Activated naive CD4-positive, alpha-beta T cell treated with anti-CD3 and anti-CD28 coated beads, Interleukin-2, amount 50 U/mL, for 24 hours (primary cell): ENCODE measurements around the gene PROK2.
A peak's percentile ranks its signal among the peaks of the same experiment; 100 is the strongest.

Experiments
- H3K27ac Mint-ChIP-seq: one replicate; pipeline ENCODE4 v1.8.0; 2021; ENCODE audit warnings: mild to moderate bottlenecking, mixed read lengths
- H3K27me3 Mint-ChIP-seq: one replicate; pipeline ENCODE4 v1.8.0; 2021; ENCODE audit warnings: mixed read lengths
- H3K36me3 Mint-ChIP-seq: one replicate; pipeline ENCODE4 v1.8.0; 2021; ENCODE audit warnings: mixed read lengths
- H3K4me1 Mint-ChIP-seq: one replicate; pipeline ENCODE4 v1.8.0; 2021; ENCODE audit warnings: mixed read lengths
- H3K4me3 Mint-ChIP-seq: one replicate; pipeline ENCODE4 v1.8.0; 2021; ENCODE audit warnings: mild to moderate bottlenecking, mixed read lengths
- H3K9me3 Mint-ChIP-seq: one replicate; pipeline ENCODE4 v1.8.0; 2021; ENCODE audit warnings: mixed read lengths

The PROK2 gene, protein sequence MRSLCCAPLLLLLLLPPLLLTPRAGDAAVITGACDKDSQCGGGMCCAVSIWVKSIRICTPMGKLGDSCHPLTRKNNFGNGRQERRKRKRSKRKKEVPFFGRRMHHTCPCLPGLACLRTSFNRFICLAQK

DNA sequence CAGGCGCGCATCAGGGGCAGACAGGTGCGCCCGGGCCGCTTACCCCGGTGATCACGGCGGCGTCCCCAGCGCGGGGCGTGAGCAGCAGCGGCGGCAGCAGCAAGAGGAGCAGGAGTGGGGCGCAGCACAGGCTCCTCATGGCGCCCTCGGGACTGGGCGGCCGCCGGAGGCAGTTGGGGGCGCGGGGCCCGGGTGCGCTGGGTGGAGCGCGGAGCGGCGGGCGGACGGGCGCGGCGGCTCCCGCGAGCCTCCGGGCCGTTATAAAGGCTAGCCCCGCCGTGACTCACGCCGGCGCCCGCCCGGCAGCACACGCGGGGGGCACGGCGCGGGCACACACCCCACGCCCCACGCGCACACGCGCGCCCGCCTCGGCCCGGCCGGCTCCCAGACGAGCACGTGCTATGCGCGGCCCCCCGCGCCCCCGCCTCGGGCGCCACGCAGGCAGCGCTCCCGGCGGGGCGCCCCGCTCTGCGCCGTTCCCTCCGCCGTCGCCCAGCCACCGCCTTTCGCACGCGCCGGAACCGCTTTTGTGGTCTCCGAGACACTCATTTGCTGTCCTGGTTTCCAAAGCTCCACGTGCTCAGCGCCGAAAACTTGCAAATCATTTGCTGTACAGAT, at the start of gene PROK2:
TSS of gene PROK2 (minus strand) at position 235 of the 618 bp plus-strand sequence. CDS start at position 139, 96 bp downstream.
- Mint-ChIP-seq H3K27me3 (peaks cover 39% of the 10 kb centered on the region), H3K27ac (peak within 1 kb of the TSS; percentile 55), H3K4me3 (peak within 1 kb of the TSS; percentile 85), H3K9me3 (no peaks in the 10 kb centered on the region), H3K36me3 (no peaks in the 10 kb centered on the region), H3K4me1 (peaks cover 22% of the 10 kb centered on the region)

DNA sequence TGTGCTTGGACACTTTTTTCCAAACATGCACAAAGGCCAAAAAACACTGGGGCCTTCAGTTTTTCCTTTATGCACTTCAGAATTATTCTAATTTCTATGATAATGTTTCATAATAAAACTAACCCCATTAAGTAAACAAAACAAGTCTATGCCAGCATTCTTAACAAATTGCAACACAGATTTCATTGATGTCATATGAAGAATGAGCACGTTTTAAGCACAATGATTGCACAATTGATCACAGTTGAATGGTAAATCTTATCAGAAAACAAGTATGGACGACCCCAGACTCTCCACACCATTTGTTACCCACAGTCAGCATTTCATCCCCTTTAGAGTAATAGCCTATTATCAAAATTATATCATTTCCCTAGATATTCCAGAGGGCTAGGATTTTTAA, 46.7 kb upstream of the PROK2 start:
- Mint-ChIP-seq H3K9me3 (no peaks in the 10 kb centered on the region), H3K4me3 (no peak overlapping the region), H3K36me3 (no peaks in the 10 kb centered on the region), H3K27me3 (no peaks in the 10 kb centered on the region), H3K27ac (no peak overlapping the region), H3K4me1 (no peaks in the 10 kb centered on the region)

- Mint-ChIP-seq H3K27me3 (no peaks in the 10 kb centered on the region), H3K4me1 (no peaks in the 10 kb centered on the region)
Measured at GRCh38 chr3:71825551-71826283, 40.8 kb upstream of the PROK2 start.

GRCh38 chr3:71821116-71821515, 36.2 kb upstream of the PROK2 start:
- no peaks in the 10 kb centered on the region for H3K4me1 Mint-ChIP-seq
- no peaks in the 10 kb centered on the region for H3K27me3 Mint-ChIP-seq
- no peaks in the 10 kb centered on the region for H3K9me3 Mint-ChIP-seq
- H3K4me3 Mint-ChIP-seq: no peak overlapping the region
- H3K36me3 Mint-ChIP-seq: no peaks in the 10 kb centered on the region
- H3K27ac Mint-ChIP-seq: no peak overlapping the region

More at GRCh38 chr3:71825551-71826283, 40.8 kb upstream of the PROK2 start:
- Mint-ChIP-seq H3K9me3 (no peaks in the 10 kb centered on the region), H3K36me3 (no peaks in the 10 kb centered on the region), H3K4me3 (no peak overlapping the region), H3K27ac (no peak overlapping the region)

- Mint-ChIP-seq H3K9me3 (no peaks in the 10 kb centered on the region), H3K27me3 (no peaks in the 10 kb centered on the region), H3K27ac (no peak overlapping the region), H3K36me3 (no peaks in the 10 kb centered on the region), H3K4me3 (no peak overlapping the region), H3K4me1 (no peaks in the 10 kb centered on the region)
Measured at GRCh38 chr3:71817262-71817661, 32.3 kb upstream of the PROK2 start.

- no peaks in the 10 kb centered on the region for H3K4me1 Mint-ChIP-seq
- no peak overlapping the region for H3K27ac Mint-ChIP-seq
- H3K27me3 Mint-ChIP-seq: no peaks in the 10 kb centered on the region
- no peaks in the 10 kb centered on the region for H3K9me3 Mint-ChIP-seq
- H3K36me3 Mint-ChIP-seq: no peaks in the 10 kb centered on the region
- H3K4me3 Mint-ChIP-seq: no peak overlapping the region
Measured at GRCh38 chr3:71816767-71817156, 31.8 kb upstream of the PROK2 start.

- no peaks in the 10 kb centered on the region for H3K27me3 Mint-ChIP-seq
- no peaks in the 10 kb centered on the region for H3K36me3 Mint-ChIP-seq
- H3K27ac Mint-ChIP-seq: no peak overlapping the region
- H3K4me1 Mint-ChIP-seq: no peaks in the 10 kb centered on the region
- H3K9me3 Mint-ChIP-seq: no peaks in the 10 kb centered on the region
- H3K4me3 Mint-ChIP-seq: no peak overlapping the region
Measured at GRCh38 chr3:71815340-71816067, 30.6 kb upstream of the PROK2 start.

GRCh38 chr3:71813704-71814103, 28.8 kb upstream of the PROK2 start:
- no peaks in the 10 kb centered on the region for H3K27me3 Mint-ChIP-seq
- H3K36me3 Mint-ChIP-seq: no peaks in the 10 kb centered on the region
- H3K4me3 Mint-ChIP-seq: no peak overlapping the region
- no peaks in the 10 kb centered on the region for H3K4me1 Mint-ChIP-seq
- no peak overlapping the region for H3K27ac Mint-ChIP-seq
- no peaks in the 10 kb centered on the region for H3K9me3 Mint-ChIP-seq

- Mint-ChIP-seq H3K36me3 (no peaks in the 10 kb centered on the region), H3K4me1 (no peaks in the 10 kb centered on the region), H3K27ac (no peak overlapping the region), H3K4me3 (no peak overlapping the region), H3K9me3 (no peaks in the 10 kb centered on the region), H3K27me3 (no peaks in the 10 kb centered on the region)
Measured at GRCh38 chr3:71813073-71813472, 28.1 kb upstream of the PROK2 start.

GRCh38 chr3:71810056-71810455, 25.1 kb upstream of the PROK2 start:
- Mint-ChIP-seq H3K9me3 (no peaks in the 10 kb centered on the region), H3K4me3 (no peak overlapping the region), H3K27ac (no peak overlapping the region), H3K27me3 (no peaks in the 10 kb centered on the region), H3K4me1 (no peaks in the 10 kb centered on the region), H3K36me3 (no peaks in the 10 kb centered on the region)

- Mint-ChIP-seq H3K4me1 (no peaks in the 10 kb centered on the region), H3K36me3 (no peaks in the 10 kb centered on the region), H3K27me3 (no peaks in the 10 kb centered on the region), H3K9me3 (no peaks in the 10 kb centered on the region), H3K4me3 (no peak overlapping the region), H3K27ac (no peak overlapping the region)
Measured at GRCh38 chr3:71809321-71810026, 24.5 kb upstream of the PROK2 start.

GRCh38 chr3:71806736-71807135, 21.8 kb upstream of the PROK2 start:
- peaks cover 5% of the 10 kb centered on the region for H3K27me3 Mint-ChIP-seq
- H3K4me1 Mint-ChIP-seq: no peaks in the 10 kb centered on the region
- no peaks in the 10 kb centered on the region for H3K36me3 Mint-ChIP-seq
- no peaks in the 10 kb centered on the region for H3K9me3 Mint-ChIP-seq
- no peak overlapping the region for H3K27ac Mint-ChIP-seq
- H3K4me3 Mint-ChIP-seq: no peak overlapping the region

DNA sequence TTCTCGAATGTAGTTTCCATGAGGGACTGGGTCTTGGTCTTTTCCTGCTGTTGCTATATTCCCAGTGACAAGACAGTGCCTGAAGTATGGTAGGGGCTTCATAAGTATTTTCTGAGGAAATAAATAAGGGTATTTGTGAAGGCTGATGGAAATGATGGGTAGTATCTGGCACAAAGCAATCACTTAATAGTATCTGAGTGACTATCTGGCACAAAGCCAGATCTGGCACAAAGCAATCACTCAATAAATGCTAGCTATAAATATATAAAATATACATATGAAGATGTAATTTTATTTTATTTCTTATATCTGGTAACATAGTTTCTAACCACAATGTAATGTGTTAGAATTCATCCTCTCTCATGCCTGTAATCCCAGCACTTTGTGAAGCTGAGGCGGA, 20.7 kb upstream of the PROK2 start:
- no peaks in the 10 kb centered on the region for H3K4me1 Mint-ChIP-seq
- H3K9me3 Mint-ChIP-seq: no peaks in the 10 kb centered on the region
- peaks cover 5% of the 10 kb centered on the region for H3K27me3 Mint-ChIP-seq
- H3K36me3 Mint-ChIP-seq: no peaks in the 10 kb centered on the region
- H3K4me3 Mint-ChIP-seq: no peak overlapping the region
- no peak overlapping the region for H3K27ac Mint-ChIP-seq

DNA sequence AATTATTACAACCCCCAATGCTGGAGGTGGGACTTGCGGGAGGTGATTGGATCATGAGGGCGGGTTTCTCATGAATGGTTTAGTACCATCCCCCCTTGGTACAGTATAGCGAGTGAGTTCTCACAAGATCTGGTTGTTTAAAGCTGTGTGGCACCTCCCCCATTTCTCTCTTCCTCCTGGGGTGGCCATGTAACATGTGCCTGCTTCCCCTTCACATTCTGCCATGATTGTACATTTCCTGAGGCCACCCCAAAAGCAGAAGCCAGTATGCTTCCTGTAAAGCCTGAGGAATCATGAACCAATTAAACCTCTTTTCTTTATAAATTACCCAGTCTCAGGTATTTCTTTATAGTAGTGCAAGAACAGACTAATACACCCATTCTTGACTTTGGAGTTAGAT, 20.3 kb upstream of the PROK2 start:
- no peaks in the 10 kb centered on the region for H3K4me1 Mint-ChIP-seq
- peaks cover 6% of the 10 kb centered on the region for H3K27me3 Mint-ChIP-seq
- no peaks in the 10 kb centered on the region for H3K9me3 Mint-ChIP-seq
- H3K27ac Mint-ChIP-seq: no peak overlapping the region
- H3K4me3 Mint-ChIP-seq: no peak overlapping the region
- no peaks in the 10 kb centered on the region for H3K36me3 Mint-ChIP-seq

GRCh38 chr3:71803248-71803647, 18.3 kb upstream of the PROK2 start:
- no peaks in the 10 kb centered on the region for H3K4me1 Mint-ChIP-seq

More at GRCh38 chr3:71803248-71803647, 18.3 kb upstream of the PROK2 start:
- H3K27ac Mint-ChIP-seq: no peak overlapping the region
- no peak overlapping the region for H3K4me3 Mint-ChIP-seq
- peaks cover 10% of the 10 kb centered on the region for H3K27me3 Mint-ChIP-seq
- no peaks in the 10 kb centered on the region for H3K36me3 Mint-ChIP-seq
- H3K9me3 Mint-ChIP-seq: no peaks in the 10 kb centered on the region
